SHP77 (cell line): Measurements from ENCODE around the gene RNU5B-1.
"Not testable (repeated sequence)": the region's sequence is repeated elsewhere in the genome, so short reads cannot be mapped to it uniquely, and the experiment has no call there.

ENCODE experiments used
- DNase-seq, 2 experiments: peaks; one replicate each; lab custom pipeline; 2025; lab: John Stamatoyannopoulos, UW

The RNU5B-1 gene

GRCh38 chr15:65343374-65343981 lies 39.0 kb downstream of the RNU5B-1 start:
- DNase-seq, result no peak

- no peak for DNase-seq
Measured at GRCh38 chr15:65344214-65344913, 39.9 kb downstream of the RNU5B-1 start.

GRCh38 chr15:65344914-65345275 lies 40.4 kb downstream of the RNU5B-1 start:
- DNase-seq, result no peak

- no peak for DNase-seq
Measured at GRCh38 chr15:65346856-65347598, 42.5 kb downstream of the RNU5B-1 start.

- not testable (repeated sequence) for DNase-seq
Measured at GRCh38 chr15:65347756-65348155, 43.3 kb downstream of the RNU5B-1 start.

- no peak for DNase-seq
Measured at GRCh38 chr15:65349338-65349737, 44.9 kb downstream of the RNU5B-1 start.

GRCh38 chr15:65351972-65352371 lies 47.5 kb downstream of the RNU5B-1 start:
- not testable (repeated sequence) for DNase-seq
